GM23338 (cell line): ENCODE results near the gene FBXO24. TPM values are rescaled to one million over a fixed set of nuclear protein-coding genes. Genes with fewer than 3 reads are reported as not detected.
A peak's percentile ranks its signal among the peaks of the same experiment; 100 is the strongest.

Experiments used
- ATAC-seq: fragments of 200-7000 bp; cut with Tn5 transposase; 3 replicates; pipeline ENCODE4 v1.9.1; 2020
- DNase-seq: peaks from one replicate; pipeline ENCODE4 v3.0.0-alpha.2; 2015; ENCODE audit warnings: low spot score
- H2AFZ ChIP-seq: fragments of 200-600 bp; sonication (generic); 2 replicates; pipeline ENCODE4 v1.8.0; 2016; ENCODE audit warnings: antibody characterized with exemption, mild to moderate bottlenecking, moderate library complexity
- H3F3A ChIP-seq: fragments of 200-600 bp; sonication (generic); replicated peaks from 2 replicates; pipeline ENCODE4 v1.8.0; 2017; ENCODE audit warnings: antibody characterized with exemption, mixed run types, low read depth
- H3K27ac ChIP-seq: fragments of 200-600 bp; sonication (generic); 2 replicates; pipeline ENCODE4 v1.6.1; 2016; ENCODE audit warnings: low read depth
- H3K27me3 ChIP-seq: fragments of 200-600 bp; sonication (generic); 2 replicates; pipeline ENCODE4 v1.8.0; 2016; ENCODE audit warnings: mild to moderate bottlenecking, mixed run types, moderate library complexity; ENCODE audit not compliant: insufficient read depth
- H3K36me3 ChIP-seq: fragments of 200-600 bp; sonication (generic); 2 replicates; pipeline ENCODE4 v1.8.0; 2016; ENCODE audit warnings: mild to moderate bottlenecking; ENCODE audit not compliant: insufficient read depth
- H3K4me1 ChIP-seq: fragments of 200-600 bp; sonication (generic); 2 replicates; pipeline ENCODE4 v1.8.0; 2016; ENCODE audit warnings: mild to moderate bottlenecking, moderate library complexity; ENCODE audit not compliant: insufficient read depth
- H3K4me2 ChIP-seq: fragments of 200-600 bp; sonication (generic); 2 replicates; pipeline ENCODE4 v1.7.1; 2017; ENCODE audit warnings: mixed run types
- H3K4me3 ChIP-seq: fragments of 200-600 bp; sonication (generic); 2 replicates; pipeline ENCODE4 v1.6.1; 2016; ENCODE audit warnings: mixed run types
- H3K79me2 ChIP-seq: fragments of 200-600 bp; sonication (generic); replicated peaks from 2 replicates; pipeline ENCODE4 v1.8.0; 2017; ENCODE audit warnings: mild to moderate bottlenecking; ENCODE audit not compliant: insufficient read depth
- H3K9me2 ChIP-seq: fragments of 200-600 bp; sonication (generic); 2 replicates; pipeline ENCODE4 v1.8.0; 2017; ENCODE audit not compliant: insufficient read depth
- H4K20me1 ChIP-seq: fragments of 200-600 bp; sonication (generic); replicated peaks from 2 replicates; pipeline ENCODE4 v1.8.0; 2017; ENCODE audit warnings: mild to moderate bottlenecking; ENCODE audit not compliant: insufficient read depth
- H3K27ac Mint-ChIP-seq: 2 replicates; pipeline ENCODE4 v1.8.0; 2020; ENCODE audit warnings: inconsistent platforms, mild to moderate bottlenecking, moderate library complexity, mixed read lengths
- H3K27me3 Mint-ChIP-seq: 3 replicates; pipeline ENCODE4 v1.8.0; 2022; ENCODE audit warnings: low read depth, mild to moderate bottlenecking, moderate library complexity, mixed read lengths, inconsistent platforms; ENCODE audit not compliant: insufficient read depth, poor library complexity
- H3K36me3 Mint-ChIP-seq: 3 replicates; pipeline ENCODE4 v1.8.0; 2021; ENCODE audit warnings: low read depth, mild to moderate bottlenecking, inconsistent platforms, moderate library complexity, mixed read lengths
- H3K4me1 Mint-ChIP-seq: 3 replicates; pipeline ENCODE4 v1.8.0; 2020; ENCODE audit warnings: mild to moderate bottlenecking, inconsistent platforms, mixed read lengths
- H3K4me3 Mint-ChIP-seq: 3 replicates; pipeline ENCODE4 v1.8.0; 2021; ENCODE audit warnings: moderate library complexity, mild to moderate bottlenecking, inconsistent platforms, mixed read lengths
- H3K9me3 Mint-ChIP-seq: 3 replicates; pipeline ENCODE4 v1.8.0; 2020; ENCODE audit warnings: moderate library complexity, mild to moderate bottlenecking, inconsistent platforms, mixed read lengths
- CREB1 ChIP-seq: fragments of 250-450 bp; sonication (Bioruptor Pico); IDR thresholded peaks from 2 replicates; pipeline ENCODE4 v1.5.0; 2020; ENCODE audit warnings: low read depth, mild to moderate bottlenecking, moderate library complexity
- CTCF ChIP-seq, 2 experiments: fragments of 200-600 bp in 1 of 2; sonication (generic) in 1 of 2; conservative IDR thresholded peaks; 2 replicates each; pipeline versions ENCODE4 v1.5.1 to v1.6.1; 2016 to 2017; ENCODE audit warnings: antibody characterized with exemption in 2 of 2, low read depth in 2 of 2, mild to moderate bottlenecking in 2 of 2, moderate library complexity in 1 of 2
- ETS1 ChIP-seq: IDR thresholded peaks from 2 replicates; pipeline ENCODE4 v1.6.1; 2016; ENCODE audit warnings: antibody characterized with exemption
- EZH2 ChIP-seq: fragments of 200-600 bp; sonication (generic); IDR thresholded peaks from one replicate; pipeline ENCODE4 v1.8.0; 2017; ENCODE audit warnings: antibody characterized with exemption, mild to moderate bottlenecking, low read depth; ENCODE audit not compliant: unreplicated experiment
- EZH2phosphoT487 ChIP-seq: fragments of 200-600 bp; sonication (generic); IDR thresholded peaks from one replicate; pipeline ENCODE4 v1.8.1; 2018; ENCODE audit warnings: antibody characterized with exemption; ENCODE audit not compliant: unreplicated experiment
- JUNB ChIP-seq: IDR thresholded peaks from one replicate; pipeline ENCODE4 v1.6.1; 2016; ENCODE audit warnings: antibody characterized with exemption; ENCODE audit not compliant: unreplicated experiment
- REST ChIP-seq: IDR thresholded peaks from one replicate; pipeline ENCODE4 v1.6.1; 2018; ENCODE audit warnings: antibody characterized with exemption; ENCODE audit not compliant: unreplicated experiment
- STAT1 ChIP-seq: IDR thresholded peaks from one replicate; pipeline ENCODE4 v1.6.1; 2016; ENCODE audit warnings: antibody characterized with exemption; ENCODE audit not compliant: unreplicated experiment
- ZNF114 ChIP-seq: fragments of 250-450 bp; sonication (Bioruptor Pico); IDR thresholded peaks from 2 replicates; pipeline ENCODE4 v1.5.0; 2020; ENCODE audit warnings: mild to moderate bottlenecking, moderate library complexity
- ZNF331 ChIP-seq: fragments of 250-450 bp; sonication (Bioruptor Pico); IDR thresholded peaks from 2 replicates; pipeline ENCODE4 v1.5.0; 2020; ENCODE audit warnings: low read depth, mild to moderate bottlenecking, moderate library complexity
- polyA plus RNA-seq: library from polyadenylated mRNA; unstranded; fragments of >200 nt; fragmentation: Nextera tagmentation; extraction: Ambion mirVana; gene quantifications from 2 replicates; pipeline ENCODE4 v1.2.1, GENCODE V29; 2016
- total RNA-seq: library from RNA; depleted of rRNA; stranded (reverse); fragments of >200 nt; shearing (Covaris generic); gene quantifications from 2 replicates; pipeline ENCODE4 v1.2.3, GENCODE V29; 2014

FBXO24 gene
- total and polyA plus RNA-seq, 2 experiments from 2014 or later: 2.1 to 2.4 TPM

GRCh38 chr7:100582650-100583049, 3.5 kb upstream of the FBXO24 start:
- no peak overlapping the region for H2AFZ ChIP-seq
- peak overlapping the region; percentile 18; the same call in 1 of the 3 replicates for H3K4me3 Mint-ChIP-seq
- no peaks in the 10 kb centered on the region for H3K27me3 ChIP-seq
- DNase-seq (no peak), ATAC-seq (no peak)
- H3K4me1 Mint-ChIP-seq: peaks cover 23% of the 10 kb centered on the region
- H3K4me3 ChIP-seq: no peak overlapping the region
- H3K27me3 Mint-ChIP-seq: peaks cover 25% of the 10 kb centered on the region
- no peaks in the 10 kb centered on the region; the same call in 1 of the 3 replicates for H3K36me3 Mint-ChIP-seq
- no peaks in the 10 kb centered on the region for H3K9me2 ChIP-seq
- TF ChIP-seq REST (no peak), STAT1 (no peak)
- H3K4me1 ChIP-seq: peaks cover 17% of the 10 kb centered on the region
- H3K4me2 ChIP-seq: no peak overlapping the region; the same call in 1 of the 2 replicates
- 0 out of 2 replicates have a peak, but pooled peaks cover 4% of the 10 kb centered on the region for H3K36me3 ChIP-seq
- no peaks in the 10 kb centered on the region for H3K9me3 Mint-ChIP-seq
- H3K79me2 ChIP-seq: peaks cover 21% of the 10 kb centered on the region
- peaks cover 8% of the 10 kb centered on the region; the same call in 1 of the 2 replicates for H4K20me1 ChIP-seq
- H3F3A ChIP-seq: peaks cover 20% of the 10 kb centered on the region
- H3K27ac Mint-ChIP-seq: no peak overlapping the region
- no peak overlapping the region for H3K27ac ChIP-seq

GRCh38 chr7:100583132-100584053, 2.7 kb upstream of the FBXO24 start:
- Histone ChIP-seq H4K20me1 (peaks cover 8% of the 10 kb centered on the region; the same call in 1 of the 2 replicates), H3K79me2 (peaks cover 21% of the 10 kb centered on the region), H3K27me3 (peaks cover 7% of the 10 kb centered on the region; the same call in 1 of the 2 replicates), H3F3A (peaks cover 20% of the 10 kb centered on the region), H3K36me3 (0 out of 2 replicates have a peak, but pooled peaks cover 4% of the 10 kb centered on the region), H3K4me3 (peak overlapping the region; percentile 98; the same call in 1 of the 2 replicates), H3K27ac (peak overlapping the region; percentile 84; the same call in 1 of the 2 replicates), H2AFZ (no peak overlapping the region), H3K4me1 (peaks cover 17% of the 10 kb centered on the region), H3K9me2 (no peaks in the 10 kb centered on the region), H3K4me2 (peak overlapping the region; percentile 86)
- H3K9me3 Mint-ChIP-seq: no peaks in the 10 kb centered on the region
- H3K4me1 Mint-ChIP-seq: peaks cover 27% of the 10 kb centered on the region
- no peak for ATAC-seq
- peak; percentile 40 for DNase-seq
- H3K27me3 Mint-ChIP-seq: peaks cover 26% of the 10 kb centered on the region
- H3K36me3 Mint-ChIP-seq: no peaks in the 10 kb centered on the region; the same call in 1 of the 3 replicates
- H3K4me3 Mint-ChIP-seq: peak overlapping the region; percentile 91
- peak overlapping the region; percentile 90 for H3K27ac Mint-ChIP-seq
- TF ChIP-seq ETS1 (no peak), CREB1 (CRISPR knock-in tag) (no peak), CTCF (conservative IDR thresholded peaks at IDR 0.05; ENCODE audit: low read depth in 2 of 2) (no peak), STAT1 (no peak), EZH2 (no peak), ZNF331 (CRISPR knock-in tag) (no peak), ZNF114 (CRISPR knock-in tag) (no peak), REST (no peak), JUNB (no peak), EZH2phosphoT487 (no peak)
